PC-9 (cell line): ENCODE data around the gene EIF4A3. TPM values are rescaled to one million over a fixed set of nuclear protein-coding genes. Genes with fewer than 3 reads are reported as not detected.

Experiments
- Bru-seq: library from RNA; stranded (reverse); fragments of 400-500 nt; gene quantifications from one replicate; lab custom pipeline; 2021; lab: Mats Ljungman, UMichigan
- BruChase-seq, 2 experiments: library from RNA; stranded (reverse); fragments of 400-500 nt; gene quantifications; one replicate each; lab custom pipeline; 2021; lab: Mats Ljungman, UMichigan
- BruUV-seq: library from RNA; stranded (reverse); fragments of 400-500 nt; replicated peaks from 2 replicates; lab custom pipeline; 2021; lab: Mats Ljungman, UMichigan
- CTCF ChIA-PET: fragments of 300-600 bp; sonication (Branson Sonifier 250); formaldehyde crosslinking; loops from one replicate; lab custom pipeline; 2022; ENCODE audit warnings: antibody characterized with exemption; lab: Charles Lee
- POLR2A ChIA-PET: fragments of 300-600 bp; sonication (Branson Sonifier 250); formaldehyde crosslinking; loops from one replicate; lab custom pipeline; 2022; ENCODE audit warnings: antibody characterized with exemption; ENCODE audit not compliant: unreplicated experiment; lab: Charles Lee
- DNase-seq, 2 experiments: peaks; one replicate each; pipeline versions ENCODE4 v3.0.0 to v3.0.0-alpha.2; 2015 to 2022; ENCODE audit warnings: mixed read lengths in 1 of 2
- H2AFZ ChIP-seq: fragments of 200-600 bp; sonication (generic); 2 replicates; pipeline ENCODE4 v1.8.1; 2017; ENCODE audit warnings: antibody characterized with exemption
- H3F3A ChIP-seq: fragments of 200-600 bp; sonication (generic); 2 replicates; pipeline ENCODE4 v1.8.1; 2017; ENCODE audit warnings: antibody characterized with exemption, mild to moderate bottlenecking, low read depth; ENCODE audit not compliant: insufficient read depth
- H3K27ac ChIP-seq: fragments of 200-600 bp; sonication (generic); 2 replicates; pipeline ENCODE4 v1.6.1; 2016; ENCODE audit warnings: mixed run types
- H3K27me3 ChIP-seq: fragments of 200-600 bp; sonication (generic); 2 replicates; pipeline ENCODE4 v1.6.1; 2016; ENCODE audit warnings: low read depth, mixed run types; ENCODE audit not compliant: insufficient read depth
- H3K36me3 ChIP-seq: fragments of 200-600 bp; sonication (generic); 2 replicates; pipeline ENCODE4 v1.6.1; 2016; ENCODE audit warnings: low read depth, mixed run types
- H3K4me1 ChIP-seq: fragments of 200-600 bp; sonication (generic); replicated peaks from 2 replicates; pipeline ENCODE4 v1.6.1; 2016; ENCODE audit warnings: mixed run types; ENCODE audit not compliant: insufficient read depth
- H3K4me2 ChIP-seq: fragments of 200-600 bp; sonication (generic); 2 replicates; pipeline ENCODE4 v1.6.1; 2017; ENCODE audit warnings: mixed run types
- H3K4me3 ChIP-seq: fragments of 200-600 bp; sonication (generic); 2 replicates; pipeline ENCODE4 v1.6.1; 2016; ENCODE audit warnings: mixed run types
- H3K79me2 ChIP-seq: fragments of 200-600 bp; sonication (generic); 2 replicates; pipeline ENCODE4 v1.6.1; 2017; ENCODE audit warnings: low read depth, mixed run types
- H3K9me2 ChIP-seq: fragments of 200-600 bp; sonication (generic); 2 replicates; pipeline ENCODE4 v1.8.1; 2017; ENCODE audit warnings: mild to moderate bottlenecking; ENCODE audit not compliant: insufficient read depth
- H3K9me3 ChIP-seq: fragments of 200-600 bp; sonication (generic); 2 replicates; pipeline ENCODE4 v1.8.1; 2016; ENCODE audit warnings: low read depth; ENCODE audit not compliant: insufficient read depth
- H4K20me1 ChIP-seq: fragments of 200-600 bp; sonication (generic); 2 replicates; pipeline ENCODE4 v1.8.1; 2017; ENCODE audit not compliant: insufficient read depth
- CTCF ChIP-seq: fragments of 200-600 bp; sonication (generic); conservative IDR thresholded peaks from 2 replicates; pipeline ENCODE4 v1.6.1; 2017; ENCODE audit warnings: mixed run types, antibody characterized with exemption, mild to moderate bottlenecking, moderate library complexity
- EZH2 ChIP-seq: fragments of 200-600 bp; sonication (generic); IDR thresholded peaks from 2 replicates; pipeline ENCODE4 v1.8.0; 2017; ENCODE audit warnings: antibody characterized with exemption, low read depth
- intact Hi-C: fragments of 100-400 bp; cut with micrococcal nuclease; formaldehyde crosslinking; loops from one replicate; pipeline ENCODE4 v1.10.0; 2022; ENCODE audit not compliant: unreplicated experiment
- long read RNA-seq: library from polyadenylated mRNA; stranded (forward); transcript quantifications from one replicate; pipeline ENCODE4 v2.0.0, GENCODE V29; 2022
- total RNA-seq: library from RNA; stranded (reverse); gene quantifications from 2 replicates; pipeline ENCODE4 v1.2.3, GENCODE V29; 2021

Gene EIF4A3
- 114 and 125 TPM in 2 replicates for total RNA-seq
- percentile 85 among the genes with signal in this experiment for Bru-seq, nascent RNA
- BruChase-seq, experiment 1, labeled RNA remaining after a 2-hour chase, result percentile 82 among the genes with signal in this experiment
- BruChase-seq, experiment 2, labeled RNA remaining after a 6-hour chase, result percentile 95 among the genes with signal in this experiment
- long read RNA-seq, transcript EIF4A3-201 (12 exons, 1,734 nt), result major isoform, 312 of 320 reads
- long read RNA-seq, partial matches to known transcripts, result 1 of 320 reads
- long read RNA-seq, other reads (novel, unspliced or antisense), result 7 of 320 reads

GRCh38 chr17:80147035-80147822 lies at the start of gene EIF4A3:
EIF4A3 (minus strand) TSS chr17:80147128; CDS start chr17:80146961, 167 bp downstream.
- peak within 1 kb of the TSS; percentile 55 for H3K27ac ChIP-seq
- BruUV-seq, result TSS peak; percentile 55

GRCh38 chr17:80196652-80197051 lies 49.7 kb upstream of the EIF4A3 start:
- no peak for DNase-seq
- intact Hi-C loops, result no loop called here

More at GRCh38 chr17:80147035-80147822, at the start of gene EIF4A3:
- Histone ChIP-seq H3F3A (peaks cover 6% of the 10 kb centered on the region; the same call in 1 of the 2 replicates), H3K4me2 (peak within 1 kb of the TSS; percentile 86), H3K4me3 (peak within 1 kb of the TSS; percentile 88), H3K4me1 (peaks cover 30% of the 10 kb centered on the region), H4K20me1 (peaks cover 35% of the 10 kb centered on the region), H3K9me2 (no peaks in the 10 kb centered on the region), H3K9me3 (no peaks in the 10 kb centered on the region), H2AFZ (peak within 1 kb of the TSS; percentile 87), H3K27me3 (no peaks in the 10 kb centered on the region), H3K36me3 (no peaks in the 10 kb centered on the region), H3K79me2 (peaks cover 58% of the 10 kb centered on the region)
- TF ChIP-seq CTCF (no peak), EZH2 (no peak)
- DNase-seq, result peak; percentile 91 to 97
- intact Hi-C loops, result loop anchor here (1.0 to 5.0 kb wide), 3 partner anchors 45 to 105 kb away; partner anchors contain the start of gene GAA
- ChIA-PET POLR2A (interaction anchor here (0.6 kb wide), 1 partner anchor 37 kb away, joined by 7 read pairs; no protein-coding TSS in a partner anchor), CTCF (no interaction called here)

More at GRCh38 chr17:80196652-80197051, 49.7 kb upstream of the EIF4A3 start:
- H3K27ac ChIP-seq, result no peak overlapping the region
- H3K4me3 ChIP-seq, result no peak overlapping the region
- no peaks in the 10 kb centered on the region for H3F3A ChIP-seq
- H3K27me3 ChIP-seq, result no peaks in the 10 kb centered on the region
- TF ChIP-seq CTCF (no peak), EZH2 (no peak)
- ChIA-PET POLR2A (no interaction called here), CTCF (no interaction called here)
- H3K4me2 ChIP-seq, result no peak overlapping the region
- no peaks in the 10 kb centered on the region for H3K9me2 ChIP-seq
- H4K20me1 ChIP-seq, result no peaks in the 10 kb centered on the region
- H3K4me1 ChIP-seq, result no peaks in the 10 kb centered on the region
- H3K9me3 ChIP-seq, result no peaks in the 10 kb centered on the region
- BruUV-seq, result no TSS peak
- no peak overlapping the region for H2AFZ ChIP-seq
- no peaks in the 10 kb centered on the region for H3K79me2 ChIP-seq
- no peaks in the 10 kb centered on the region for H3K36me3 ChIP-seq
